Measurements from ENCODE around the gene TECPR2.
"Not testable (repeated sequence)": the region's sequence is repeated elsewhere in the genome, so short reads cannot be mapped to it uniquely, and the experiment has no call there.

Gene TECPR2

DNA sequence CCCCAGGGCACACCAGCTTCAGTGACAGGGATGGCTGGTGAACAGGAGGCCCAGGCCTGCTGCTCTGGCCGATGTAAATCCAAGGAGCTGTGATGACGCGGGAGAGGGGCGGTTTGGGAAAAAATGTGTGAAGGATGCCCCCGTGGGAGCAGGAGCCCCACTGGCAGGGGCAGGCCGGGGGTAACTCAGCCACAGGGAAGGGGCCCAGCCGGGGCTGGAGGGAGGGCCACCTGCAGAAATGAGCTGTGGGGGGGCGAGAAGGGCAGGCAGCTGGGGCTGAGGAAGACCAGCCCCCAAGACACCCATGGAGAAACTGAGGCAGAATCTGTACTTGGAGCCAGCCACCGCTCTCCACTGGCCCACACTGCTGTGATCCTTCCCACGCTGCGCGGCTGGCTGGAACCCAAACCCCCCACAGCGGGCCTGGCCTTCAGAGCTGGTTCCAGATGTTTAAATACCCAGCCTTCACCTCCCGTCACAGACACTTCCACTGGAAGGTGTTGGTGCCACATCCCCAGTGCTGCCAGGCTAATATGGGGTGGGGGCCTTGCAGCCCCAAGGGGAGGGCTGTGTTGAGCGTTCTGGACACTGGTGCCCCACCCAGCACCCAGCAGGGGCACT, 175.3 kb downstream of the TECPR2 start:
- H3K4me3 ChIP-seq (ENCODE audit: low read depth, low read length): no peak overlapping the region
- TF ChIP-seq, protein P1, sequence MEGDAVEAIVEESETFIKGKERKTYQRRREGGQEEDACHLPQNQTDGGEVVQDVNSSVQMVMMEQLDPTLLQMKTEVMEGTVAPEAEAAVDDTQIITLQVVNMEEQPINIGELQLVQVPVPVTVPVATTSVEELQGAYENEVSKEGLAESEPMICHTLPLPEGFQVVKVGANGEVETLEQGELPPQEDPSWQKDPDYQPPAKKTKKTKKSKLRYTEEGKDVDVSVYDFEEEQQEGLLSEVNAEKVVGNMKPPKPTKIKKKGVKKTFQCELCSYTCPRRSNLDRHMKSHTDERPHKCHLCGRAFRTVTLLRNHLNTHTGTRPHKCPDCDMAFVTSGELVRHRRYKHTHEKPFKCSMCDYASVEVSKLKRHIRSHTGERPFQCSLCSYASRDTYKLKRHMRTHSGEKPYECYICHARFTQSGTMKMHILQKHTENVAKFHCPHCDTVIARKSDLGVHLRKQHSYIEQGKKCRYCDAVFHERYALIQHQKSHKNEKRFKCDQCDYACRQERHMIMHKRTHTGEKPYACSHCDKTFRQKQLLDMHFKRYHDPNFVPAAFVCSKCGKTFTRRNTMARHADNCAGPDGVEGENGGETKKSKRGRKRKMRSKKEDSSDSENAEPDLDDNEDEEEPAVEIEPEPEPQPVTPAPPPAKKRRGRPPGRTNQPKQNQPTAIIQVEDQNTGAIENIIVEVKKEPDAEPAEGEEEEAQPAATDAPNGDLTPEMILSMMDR (IDR thresholded peaks at IDR 0.05; ENCODE audit: low read depth, low read length): no peak

- no peak overlapping the region for H3K4me3 ChIP-seq (ENCODE audit: low read depth, low read length)
- TF ChIP-seq, protein P1 (IDR thresholded peaks at IDR 0.05; ENCODE audit: low read depth, low read length): no peak
Measured at GRCh38 chr14:102538602-102539543, 176.1 kb downstream of the TECPR2 start.

- TF ChIP-seq, protein P1 (IDR thresholded peaks at IDR 0.05; ENCODE audit: low read depth, low read length): no peak
- no peak overlapping the region for H3K4me3 ChIP-seq (ENCODE audit: low read depth, low read length)
Measured at GRCh38 chr14:102539544-102540314, 177.0 kb downstream of the TECPR2 start.

GRCh38 chr14:102540315-102541028, 177.7 kb downstream of the TECPR2 start:
- H3K4me3 ChIP-seq (ENCODE audit: low read depth, low read length): no peak overlapping the region
- TF ChIP-seq, protein P1 (IDR thresholded peaks at IDR 0.05; ENCODE audit: low read depth, low read length): no peak

DNA sequence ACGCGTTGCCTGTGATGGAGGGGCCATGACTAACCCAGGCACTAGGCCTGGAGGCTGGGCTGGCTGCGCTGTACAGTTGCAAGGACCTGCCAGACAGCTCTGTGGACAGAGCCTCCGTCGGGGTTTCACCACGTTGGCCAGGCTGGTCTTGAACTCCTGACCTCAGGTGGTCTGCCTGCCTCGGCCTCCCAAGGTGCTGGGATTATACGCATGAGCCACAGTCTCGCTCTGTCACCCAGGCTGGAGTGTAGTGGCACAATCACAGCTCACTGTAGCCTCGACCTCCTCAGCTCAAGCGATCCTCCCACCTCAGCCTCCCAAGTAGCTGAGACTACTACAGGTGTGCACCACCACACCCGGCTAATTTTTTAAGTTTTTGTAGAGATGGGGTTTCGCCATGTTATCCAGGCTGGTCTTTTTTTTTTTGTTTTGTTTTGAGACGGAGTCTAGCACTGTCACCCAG, 178.3 kb downstream of the TECPR2 start:
- H3K4me3 ChIP-seq (ENCODE audit: low read depth, low read length): not testable (repeated sequence)

- TF ChIP-seq, protein P1 (IDR thresholded peaks at IDR 0.05; ENCODE audit: low read depth, low read length): no peak
- no peak overlapping the region for H3K4me3 ChIP-seq (ENCODE audit: low read depth, low read length)
Measured at GRCh38 chr14:102541771-102542170, 179.0 kb downstream of the TECPR2 start.
